ENCODE measurements around the gene FBXW8.

Gene FBXW8

DNA sequence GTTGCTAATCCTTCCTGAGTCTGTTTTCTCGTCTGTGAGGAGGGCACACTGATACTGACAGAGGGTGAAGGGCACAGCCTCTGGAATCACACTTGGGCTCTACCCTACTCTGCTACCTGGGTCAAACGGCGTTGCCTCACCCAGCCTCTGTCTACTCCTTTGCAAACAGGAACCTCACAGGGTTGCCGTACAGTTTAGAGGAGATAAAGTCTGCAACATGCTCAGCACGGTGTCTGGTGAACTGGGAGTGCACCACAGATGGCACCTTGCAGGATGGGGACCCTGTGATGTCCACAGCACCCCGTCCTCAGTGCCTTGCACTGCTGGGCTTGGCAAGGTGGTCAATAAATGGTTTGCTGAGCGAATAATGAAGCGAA lies 150.2 kb downstream of the FBXW8 start:
- no peak for DNase-seq

DNA sequence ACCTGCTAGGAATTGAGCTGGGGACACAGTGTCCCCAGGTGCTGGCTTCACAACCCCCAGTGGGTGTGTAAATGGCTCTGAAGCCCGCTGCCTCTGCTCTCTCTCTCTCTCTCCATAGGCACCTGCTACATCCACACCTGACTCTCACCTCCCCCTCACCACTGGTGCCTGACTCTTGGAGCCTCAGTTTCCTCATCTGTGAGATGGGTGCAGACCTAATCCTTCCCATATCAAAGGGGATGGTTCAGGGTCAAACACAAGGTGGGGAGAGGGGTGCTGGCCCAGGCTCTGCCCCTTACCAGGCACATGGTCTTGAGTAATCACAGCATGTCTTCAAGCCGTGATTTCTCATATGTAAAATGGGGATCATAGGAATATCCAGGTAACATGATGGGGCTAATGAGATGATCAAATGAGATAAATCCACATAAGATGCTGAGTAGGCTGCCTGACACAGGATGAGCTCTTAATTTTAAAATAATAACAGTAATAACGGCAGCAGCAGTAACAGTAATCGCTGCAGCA lies 150.9 kb downstream of the FBXW8 start:
- no peak for DNase-seq

DNA sequence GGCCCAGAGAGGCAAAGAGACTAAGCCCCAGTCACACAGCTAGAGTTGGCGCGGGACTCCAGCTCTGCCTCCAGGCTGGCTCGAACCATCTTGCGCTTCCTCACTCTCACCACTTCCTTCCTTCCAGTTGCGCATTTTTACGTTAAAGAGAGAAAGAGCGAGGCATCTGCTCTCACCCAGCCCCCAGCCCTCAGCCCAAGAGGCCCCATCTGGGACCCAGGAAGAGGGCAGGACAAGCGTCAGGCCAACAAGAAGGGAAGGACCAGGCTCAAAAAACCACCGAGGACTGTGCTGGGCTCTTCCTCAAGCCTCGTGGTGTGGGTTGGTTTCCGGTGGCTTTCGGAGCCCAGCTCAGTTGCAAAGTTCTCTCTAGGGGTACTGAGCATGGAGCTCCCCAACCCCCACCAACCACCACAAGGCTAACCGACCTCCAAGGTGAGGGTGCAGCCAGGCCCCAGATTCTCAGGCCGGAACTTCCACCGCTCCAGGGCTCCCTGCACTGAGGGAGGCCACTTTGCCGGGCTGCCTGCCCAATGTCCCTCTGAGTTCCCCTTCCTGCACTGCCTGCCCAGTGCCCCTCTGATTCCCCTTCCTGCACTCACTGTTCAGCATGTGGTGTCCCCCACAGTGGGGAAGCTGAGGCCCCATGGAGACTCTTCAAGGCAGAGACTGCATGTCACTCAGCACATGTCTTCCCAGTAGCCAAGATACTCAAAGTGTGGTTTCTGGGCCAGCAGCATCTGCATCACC lies 152.6 kb downstream of the FBXW8 start:
- DNase-seq: no peak

DNA sequence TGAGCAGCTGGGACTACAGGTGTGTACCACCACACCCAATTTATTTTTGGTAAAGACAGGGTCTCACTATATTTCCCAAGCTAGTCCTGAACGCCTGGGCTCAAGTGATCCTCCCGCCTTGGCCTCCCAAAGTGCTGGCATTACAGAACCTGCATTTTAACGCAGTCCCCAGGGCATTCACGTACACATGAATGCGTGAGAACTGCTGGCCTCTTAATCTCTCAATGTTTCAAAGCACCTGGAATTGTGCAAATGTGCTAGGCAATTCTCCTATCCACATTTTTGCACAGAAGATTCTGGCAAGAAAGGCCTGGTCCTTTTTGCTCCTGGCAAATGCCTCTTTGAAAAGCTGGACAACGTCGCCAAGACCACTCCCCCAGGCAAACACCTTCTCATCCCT lies 153.3 kb downstream of the FBXW8 start:
- DNase-seq: no peak

DNA sequence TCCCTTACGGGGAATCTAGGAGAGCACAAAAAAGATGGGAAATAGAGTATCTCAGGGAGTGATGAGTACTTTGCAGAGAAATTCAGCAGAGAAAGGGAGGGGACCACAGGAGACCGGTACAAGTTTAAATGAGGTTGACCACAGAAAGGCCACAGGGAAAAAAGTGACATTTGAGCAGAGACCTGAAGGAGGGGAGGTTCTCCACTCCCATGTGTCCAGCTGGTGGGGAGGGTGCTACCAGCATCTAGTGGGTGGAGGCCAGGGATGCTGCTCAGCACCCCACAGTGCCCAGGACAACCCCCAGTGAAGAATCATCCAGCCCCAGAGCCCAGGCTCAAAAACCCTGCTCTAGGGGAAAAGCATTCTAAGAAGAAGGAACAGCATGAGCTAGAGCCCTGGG lies 153.8 kb downstream of the FBXW8 start:
- no peak for DNase-seq

DNA sequence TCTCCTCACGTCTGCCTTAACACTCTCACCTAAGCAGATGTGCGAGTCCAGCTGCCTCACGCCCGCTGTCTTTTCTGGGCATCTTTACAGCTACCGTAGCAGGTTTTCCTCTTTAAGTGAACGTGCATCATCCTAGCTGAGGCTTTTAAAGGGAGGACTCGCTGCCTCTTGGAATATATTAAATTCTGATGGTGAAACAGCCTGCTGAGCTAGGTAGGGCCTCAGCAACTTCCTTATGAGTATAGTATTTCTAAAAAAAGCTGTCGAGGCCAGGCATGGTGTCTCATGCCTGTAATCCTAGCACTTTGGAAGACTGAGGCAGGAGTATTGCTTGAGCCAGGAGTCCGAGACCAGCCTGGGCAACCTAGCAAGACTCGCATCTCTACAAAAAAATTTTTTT lies 156.3 kb downstream of the FBXW8 start:
- DNase-seq: no peak

DNA sequence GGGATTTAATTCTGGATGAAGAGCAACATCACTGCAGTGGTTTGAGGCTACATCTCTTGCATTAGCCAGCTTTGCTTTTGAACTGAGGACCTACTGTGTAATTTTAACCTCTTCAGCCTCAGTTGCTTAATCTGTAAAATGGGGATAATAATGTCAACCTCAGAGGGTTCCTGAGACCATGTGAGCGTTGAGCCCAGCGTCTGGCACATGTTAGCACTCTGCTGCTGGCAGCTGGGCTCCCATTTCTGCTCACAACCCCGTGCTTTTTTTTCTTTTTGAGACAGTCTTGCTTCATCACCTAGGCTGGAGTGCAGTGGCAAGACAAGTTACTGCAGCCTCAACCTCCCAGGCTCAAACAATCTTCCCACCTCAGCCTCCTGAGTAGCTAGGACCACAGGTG lies 156.9 kb downstream of the FBXW8 start:
- DNase-seq: no peak

DNA sequence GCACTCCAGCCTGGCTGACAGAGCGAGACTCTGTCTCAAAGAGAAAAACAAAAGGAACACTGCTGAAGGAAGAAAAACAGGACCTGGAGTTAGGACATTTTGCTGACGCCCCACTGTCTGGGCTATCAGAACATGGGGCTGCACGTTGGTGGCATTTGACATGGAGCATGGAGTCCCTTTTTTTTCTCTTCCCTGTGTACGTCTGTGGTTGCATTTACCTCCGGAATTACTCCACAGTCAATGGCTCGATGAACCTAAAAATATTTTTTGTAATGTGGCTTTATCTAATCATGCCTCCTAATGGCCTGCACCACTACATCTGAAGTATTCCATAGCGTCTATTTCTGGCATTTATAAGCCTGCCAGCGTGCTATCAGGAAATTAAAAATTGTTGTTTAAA lies 157.7 kb downstream of the FBXW8 start:
- no peak for DNase-seq

DNA sequence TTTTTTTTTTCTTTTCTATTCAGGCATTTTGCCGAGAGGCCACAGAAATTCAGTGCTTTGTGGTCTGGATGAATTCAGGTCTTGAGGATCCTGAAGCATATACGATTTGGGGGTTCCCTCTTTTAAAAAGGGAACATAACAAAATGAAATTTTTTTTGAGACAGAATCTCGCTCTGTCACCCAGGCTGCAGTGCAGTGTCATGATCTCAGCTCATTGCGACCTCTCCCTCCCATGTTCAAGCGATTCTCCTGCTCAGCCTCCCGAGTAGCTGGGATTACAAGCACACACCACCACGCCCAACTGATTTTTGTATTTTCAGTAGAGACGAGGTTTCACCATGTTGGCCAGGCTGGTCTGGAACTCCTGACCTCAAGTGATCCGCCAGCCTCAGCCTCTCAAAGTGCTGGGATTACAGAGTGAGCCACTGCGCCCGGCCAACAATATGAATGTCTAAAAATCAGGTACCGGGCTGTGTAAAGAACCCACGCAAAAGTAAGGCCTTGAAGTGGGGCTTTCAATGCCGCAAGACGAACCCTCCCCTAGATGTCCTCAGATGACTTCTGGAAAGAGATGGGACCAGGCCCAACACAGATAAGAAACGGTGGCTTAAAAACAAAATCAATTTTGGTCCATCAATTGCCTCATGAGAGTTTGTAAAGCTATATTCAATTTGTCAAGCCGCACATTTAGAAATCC lies 158.5 kb downstream of the FBXW8 start:
- DNase-seq: no peak

DNA sequence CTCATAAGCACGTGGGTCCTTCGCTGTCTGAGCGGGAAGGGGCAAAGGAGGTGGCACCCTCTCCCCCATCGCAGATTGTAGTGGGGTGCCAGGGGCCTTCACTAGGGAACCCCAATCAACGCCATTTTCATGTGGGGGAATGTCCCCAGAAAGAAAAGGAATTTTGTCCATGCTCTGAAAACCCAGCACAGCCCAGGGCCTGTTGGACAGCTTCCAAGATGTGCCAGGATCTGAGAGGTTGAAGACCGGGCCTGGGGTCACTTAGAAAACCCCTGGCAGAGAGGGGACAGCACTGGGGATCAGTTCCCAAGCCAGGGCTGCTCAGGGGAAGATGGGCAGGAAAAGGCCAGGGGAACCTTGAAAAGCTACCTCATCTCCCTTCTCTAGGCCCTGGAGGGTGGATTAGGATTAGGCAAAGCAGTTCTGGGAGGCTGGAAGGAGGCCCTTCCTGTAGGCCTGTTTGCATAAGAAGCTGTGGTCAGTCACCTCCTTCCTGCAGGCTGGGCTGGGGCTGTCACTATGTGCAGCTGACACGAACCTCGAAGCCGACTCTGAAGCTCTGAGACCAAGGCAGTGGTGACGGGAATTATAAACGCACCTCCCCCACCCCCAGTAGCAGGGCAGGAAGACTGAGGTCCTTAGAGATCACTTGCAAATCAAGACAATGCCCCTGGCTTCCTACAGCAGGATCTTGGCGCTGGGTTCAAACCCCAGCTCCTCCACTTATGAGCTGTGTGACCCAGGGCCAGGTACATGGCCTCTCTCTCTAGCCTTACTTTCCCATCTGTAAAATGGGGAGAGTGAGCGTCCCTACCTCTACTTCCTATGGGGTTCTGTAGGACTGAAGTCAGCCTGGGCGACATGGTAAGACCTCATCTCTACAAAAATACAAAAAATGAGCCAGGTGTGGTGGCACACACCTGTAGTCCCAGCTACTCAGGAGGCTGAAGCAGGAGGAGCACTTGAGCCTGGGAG lies 159.5 kb downstream of the FBXW8 start:
- DNase-seq: no peak

DNA sequence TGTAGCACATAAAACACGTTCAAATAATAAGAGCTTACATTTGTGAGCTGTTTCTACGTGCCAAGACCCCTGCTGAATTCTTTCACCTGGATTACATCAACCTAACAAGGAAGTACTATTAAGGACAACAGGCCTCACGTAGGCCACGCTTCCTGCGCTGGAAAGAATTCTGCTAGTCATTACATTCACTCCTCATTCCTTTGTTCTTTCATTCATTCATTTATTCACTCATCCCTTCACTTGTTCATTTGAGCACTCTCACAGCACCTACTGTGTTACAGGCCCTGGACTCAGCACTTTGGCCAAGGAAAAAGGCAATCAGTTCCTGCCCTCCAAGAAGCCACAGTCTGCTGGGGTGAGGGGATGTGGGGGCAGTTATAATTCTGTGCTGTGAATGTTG lies 160.3 kb downstream of the FBXW8 start:
- DNase-seq: no peak

DNA sequence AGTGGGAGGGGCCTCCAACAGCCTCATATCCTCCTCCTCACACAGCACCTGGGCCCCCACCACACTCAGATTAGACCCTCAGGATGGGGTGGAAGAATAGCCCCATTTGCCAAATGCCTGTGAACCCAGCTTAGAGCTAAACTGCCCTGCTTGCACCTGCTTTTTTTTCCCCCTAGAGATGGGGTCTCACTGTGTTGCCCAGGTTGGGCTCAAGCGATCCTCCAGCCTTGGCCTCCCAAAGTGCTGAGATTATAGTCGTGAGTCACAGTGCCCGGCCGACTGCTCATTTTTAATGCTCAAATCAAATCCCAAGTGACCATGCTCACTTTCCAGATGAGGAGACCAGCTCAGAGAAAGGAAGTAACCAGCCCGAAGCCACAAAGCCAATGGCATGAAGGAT lies 161.4 kb downstream of the FBXW8 start:
- DNase-seq: no peak

DNA sequence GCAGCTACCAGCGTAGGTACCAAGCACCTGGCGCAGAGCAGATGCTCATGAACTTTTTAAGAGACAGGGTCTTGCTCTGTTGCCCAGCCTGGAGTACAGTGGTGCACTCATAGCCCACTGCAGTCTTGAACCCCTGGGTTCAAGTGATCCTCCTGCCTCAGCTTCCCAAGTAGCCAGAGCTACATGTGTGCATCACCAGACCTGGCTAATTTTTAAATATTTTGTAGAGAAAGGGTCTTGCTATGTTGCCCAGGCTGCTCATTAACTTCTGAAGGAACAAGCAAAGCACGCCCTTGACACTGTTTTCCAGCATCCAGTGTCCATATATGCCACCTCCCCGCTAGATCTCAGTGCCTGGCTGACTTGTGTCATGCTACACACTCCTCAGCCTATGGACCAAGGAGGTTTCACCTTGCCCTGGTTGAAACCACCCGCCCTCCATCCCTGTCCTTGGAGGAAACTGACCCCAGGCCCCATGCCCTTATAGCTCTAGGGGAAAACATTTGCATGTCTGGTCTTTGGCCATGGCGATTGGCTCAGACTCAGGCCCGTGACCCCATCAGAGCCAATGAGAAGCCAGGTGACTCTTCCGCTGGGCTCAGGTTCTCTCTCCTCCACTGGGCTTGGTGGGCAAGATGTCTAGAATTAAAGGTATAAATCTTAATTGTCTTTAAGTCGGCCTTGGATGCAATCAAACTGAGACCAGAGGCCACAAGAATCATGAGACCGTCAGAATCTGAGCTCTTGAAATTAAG lies 162.2 kb downstream of the FBXW8 start:
- no peak for DNase-seq

DNA sequence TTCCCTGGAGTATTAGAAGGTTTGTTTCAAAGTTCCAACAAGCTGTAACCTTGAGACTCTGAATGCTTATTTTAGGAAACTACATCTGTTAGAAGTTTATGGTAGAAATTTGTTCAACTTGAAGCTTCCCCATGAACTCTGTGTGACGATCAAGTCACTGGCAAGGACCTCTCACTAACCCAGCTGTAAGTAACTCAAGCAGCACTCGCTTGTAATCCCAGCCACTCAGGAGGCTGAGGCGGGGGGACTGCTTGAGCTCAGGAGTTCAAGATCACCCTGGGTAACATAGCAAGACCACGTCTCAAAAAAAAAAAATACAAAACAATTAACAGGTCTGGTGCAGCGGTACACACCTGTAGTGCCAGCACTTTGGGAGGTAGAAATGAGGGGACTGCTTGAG lies 162.9 kb downstream of the FBXW8 start:
- DNase-seq: no peak

DNA sequence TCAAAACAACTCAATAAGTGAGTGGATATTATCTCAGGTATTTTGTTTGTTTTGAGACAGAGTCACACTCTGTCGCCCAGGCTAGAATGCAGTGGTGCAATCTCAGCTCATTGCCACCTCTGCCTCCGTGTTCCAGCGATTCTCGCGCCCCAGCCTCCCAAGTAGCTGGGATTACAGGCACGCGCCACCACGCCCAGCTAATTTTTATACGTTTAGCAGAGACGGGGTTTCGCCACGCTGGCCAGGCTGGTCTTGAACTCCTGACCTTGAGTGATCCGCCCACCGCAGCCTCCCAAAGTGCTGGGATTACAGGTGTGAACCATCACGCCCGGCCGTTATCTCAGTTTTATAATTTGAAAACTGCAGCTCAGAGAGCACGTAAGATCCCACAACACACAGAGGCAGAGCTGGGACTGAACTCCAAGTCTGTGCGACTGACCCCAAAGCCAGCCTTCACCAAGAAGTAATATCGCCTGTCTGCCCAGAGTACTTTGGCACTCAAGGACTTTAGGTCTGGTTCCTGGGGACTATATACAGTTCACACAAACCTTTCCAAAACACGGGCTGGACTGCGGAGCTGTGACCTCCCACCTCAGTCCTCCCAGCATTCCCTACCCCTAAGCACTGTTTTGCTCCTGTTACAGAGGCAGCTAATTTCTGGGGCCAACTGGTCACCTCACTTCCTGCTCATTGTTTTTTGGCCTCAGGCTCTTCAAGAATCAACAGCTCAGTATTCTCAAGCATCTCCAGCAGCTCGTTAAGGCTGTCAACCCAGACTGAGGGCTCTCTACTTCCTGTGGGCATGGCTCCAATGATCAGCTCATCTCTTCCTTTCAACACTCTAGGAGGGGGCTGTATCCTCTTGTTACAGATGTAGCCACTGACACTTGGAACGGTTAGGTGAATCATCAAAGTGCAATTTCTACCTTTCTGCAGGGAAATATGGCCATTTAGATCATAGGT lies 165.9 kb downstream of the FBXW8 start:
- DNase-seq: no peak

DNA sequence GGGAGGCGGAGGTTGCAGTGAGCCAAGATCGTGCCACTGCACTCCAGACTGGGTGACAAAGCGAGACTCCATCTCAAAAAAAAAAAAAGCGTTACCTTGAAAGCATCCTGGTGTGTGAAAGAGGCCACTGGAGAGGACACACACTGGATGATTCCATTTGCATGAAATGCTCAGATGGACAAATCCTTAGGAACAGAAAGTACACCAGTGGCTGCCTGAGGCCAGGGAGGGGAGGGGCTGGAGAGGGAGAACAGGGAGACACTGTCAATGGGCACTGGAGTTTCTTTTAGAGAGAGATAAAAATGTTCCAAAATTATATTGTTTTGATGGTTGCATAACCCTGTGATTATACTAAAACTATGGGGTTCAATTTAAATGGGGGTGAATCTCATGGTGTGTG lies 168.7 kb downstream of the FBXW8 start:
- DNase-seq: no peak

DNA sequence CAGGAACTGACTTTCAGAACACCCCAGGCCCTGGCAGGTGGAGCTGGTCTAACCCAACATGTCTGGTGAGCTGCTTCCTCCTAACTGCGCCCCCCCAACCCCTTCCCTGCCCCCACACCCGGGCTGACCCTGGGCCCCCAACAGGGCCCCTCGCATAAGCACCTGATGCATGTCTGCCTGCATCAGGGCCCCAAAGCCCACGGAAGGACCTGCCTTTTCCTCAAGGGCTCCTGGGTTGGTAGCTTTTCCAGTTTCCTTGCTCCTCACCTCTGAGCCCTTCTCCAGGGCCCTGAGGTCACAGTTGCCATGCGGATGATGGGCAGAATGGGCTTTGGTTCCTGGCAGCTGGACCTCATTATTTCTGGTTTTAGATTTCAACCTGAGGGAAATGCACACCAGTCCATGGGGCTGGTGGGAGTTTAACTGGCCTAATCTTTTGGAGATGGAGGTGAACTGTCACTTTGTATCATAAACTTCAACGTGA lies 170.0 kb downstream of the FBXW8 start:
- DNase-seq: no peak
